Cardiac ventricle fibroblast (primary cell): ENCODE data around the gene KAT14. TPM values are rescaled to one million over a fixed set of nuclear protein-coding genes. Genes with fewer than 3 reads are reported as not detected.

Experiments
- total RNA-seq: library from RNA; depleted of rRNA; stranded (reverse); fragments of >200 nt; gene quantifications from 2 replicates; pipeline ENCODE4 v1.2.3, GENCODE V29; 2015

Gene KAT14, protein sequence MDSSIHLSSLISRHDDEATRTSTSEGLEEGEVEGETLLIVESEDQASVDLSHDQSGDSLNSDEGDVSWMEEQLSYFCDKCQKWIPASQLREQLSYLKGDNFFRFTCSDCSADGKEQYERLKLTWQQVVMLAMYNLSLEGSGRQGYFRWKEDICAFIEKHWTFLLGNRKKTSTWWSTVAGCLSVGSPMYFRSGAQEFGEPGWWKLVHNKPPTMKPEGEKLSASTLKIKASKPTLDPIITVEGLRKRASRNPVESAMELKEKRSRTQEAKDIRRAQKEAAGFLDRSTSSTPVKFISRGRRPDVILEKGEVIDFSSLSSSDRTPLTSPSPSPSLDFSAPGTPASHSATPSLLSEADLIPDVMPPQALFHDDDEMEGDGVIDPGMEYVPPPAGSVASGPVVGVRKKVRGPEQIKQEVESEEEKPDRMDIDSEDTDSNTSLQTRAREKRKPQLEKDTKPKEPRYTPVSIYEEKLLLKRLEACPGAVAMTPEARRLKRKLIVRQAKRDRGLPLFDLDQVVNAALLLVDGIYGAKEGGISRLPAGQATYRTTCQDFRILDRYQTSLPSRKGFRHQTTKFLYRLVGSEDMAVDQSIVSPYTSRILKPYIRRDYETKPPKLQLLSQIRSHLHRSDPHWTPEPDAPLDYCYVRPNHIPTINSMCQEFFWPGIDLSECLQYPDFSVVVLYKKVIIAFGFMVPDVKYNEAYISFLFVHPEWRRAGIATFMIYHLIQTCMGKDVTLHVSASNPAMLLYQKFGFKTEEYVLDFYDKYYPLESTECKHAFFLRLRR
- total RNA-seq = 8.3 and 10.0 TPM in 2 replicates

DNA sequence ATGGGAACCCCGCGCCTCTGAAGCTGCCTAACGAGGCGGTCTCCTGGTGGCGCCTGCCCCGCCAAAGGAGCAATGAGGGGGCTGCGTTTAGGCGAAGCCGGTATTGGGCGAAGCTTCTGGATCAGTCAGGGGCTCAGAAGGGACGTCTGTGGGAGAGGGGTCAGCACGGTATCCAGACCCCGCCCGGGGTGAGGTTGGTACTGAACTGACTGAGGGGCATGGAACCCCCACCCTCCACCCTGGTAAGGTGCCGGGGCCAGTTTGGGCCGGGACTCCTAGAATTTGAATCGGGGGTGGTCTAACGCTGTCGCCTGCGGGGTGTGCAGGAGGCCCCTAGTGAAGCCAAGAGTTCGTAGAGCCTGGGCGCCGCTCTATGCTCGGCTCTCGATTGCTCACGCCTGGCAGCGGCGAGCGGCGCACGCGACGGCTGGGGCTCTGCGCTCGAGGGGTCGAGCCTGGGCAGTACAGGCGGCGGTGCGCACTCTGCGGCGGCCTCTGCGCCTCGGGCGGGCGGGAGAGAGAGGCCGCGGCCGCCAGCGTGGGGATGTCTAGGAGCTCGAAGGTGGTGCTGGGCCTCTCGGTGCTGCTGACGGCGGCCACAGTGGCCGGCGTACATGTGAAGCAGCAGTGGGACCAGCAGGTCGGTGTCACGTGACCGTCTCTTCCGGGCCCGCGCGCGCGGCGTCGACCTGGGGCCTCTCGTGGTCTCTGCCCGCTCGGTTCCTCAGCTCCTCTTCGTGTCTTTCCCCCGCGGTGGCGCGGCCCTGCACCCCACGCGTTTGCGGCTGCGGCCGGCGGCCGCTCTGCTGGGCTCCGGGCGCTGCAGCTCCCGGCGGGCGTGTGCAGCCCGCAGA, at the start of gene KAT14, which contains the start of gene PET117:
Gene KAT14, plus strand, starts transcription at position 452 of the 854 bp plus-strand sequence. CDS start 4,798 bp downstream, outside the sequence.
Gene PET117, plus strand, starts transcription at position 452 of the 854 bp plus-strand sequence. Its CDS starts 93 bp downstream, at position 545.

Other genes starting within 250 kb of the KAT14 start
- 70.3 and 91.2 TPM in 2 replicates for gene SNX5, start 169.1 kb upstream of the KAT14 start, total RNA-seq
- gene MGME1, start 168.8 kb upstream of the KAT14 start, total RNA-seq = 5.4 and 9.4 TPM in 2 replicates
- not detected in 2 replicates for gene OVOL2, start 79.9 kb upstream of the KAT14 start, total RNA-seq
- 5.1 and 8.4 TPM in 2 replicates for gene PET117, start within 50 bp of the KAT14 start, total RNA-seq
- 7.9 and 11.0 TPM in 2 replicates for gene ZNF133, start 150.7 kb downstream of the KAT14 start, total RNA-seq